Sigmoid colon (tissue), 3 donors: Measurements from ENCODE around the gene DHRS11.

Source experiments
- CTCF ChIP-seq, 4 experiments: fragments of 450-650 bp in 3 of 4; fragments of 200-600 bp in 1 of 4; IDR thresholded peaks; one replicate each; pipeline ENCODE4 v1.5.1; 2016 to 2019; ENCODE audit warnings: antibody characterized with exemption in 4 of 4, mild to moderate bottlenecking in 3 of 4, moderate library complexity in 2 of 4
- POLR2A ChIP-seq, 2 donors: fragments of 450-650 bp; IDR thresholded peaks; one replicate each; pipeline ENCODE4 v1.6.1; 2016; ENCODE audit warnings: antibody characterized with exemption in 2 of 2, mild to moderate bottlenecking in 2 of 2, moderate library complexity in 2 of 2

- TF ChIP-seq CTCF (IDR thresholded peaks at IDR 0.05) (no peak), POLR2A (IDR thresholded peaks at IDR 0.05) (no peak)
These were observed 7.9 kb upstream of the DHRS11 start for GRCh38 chr17:36583787-36584186.
